B cell (primary cell): Measurements from ENCODE around the gene TMC5. TPM values are rescaled to one million over a fixed set of nuclear protein-coding genes. Genes with fewer than 3 reads are reported as not detected.

ENCODE experiments used
- ATAC-seq: fragments of 200-7000 bp; cut with Tn5 transposase; one replicate; pipeline ENCODE4 v1.10.0; 2021; ENCODE audit warnings: low read depth, mild to moderate bottlenecking, moderate number of reproducible peaks, moderate library complexity
- CTCF ChIA-PET: fragments of 350-600 bp; sonication (Branson Sonifier 250); formaldehyde crosslinking; loops from one replicate; lab custom pipeline; 2021; ENCODE audit warnings: antibody characterized with exemption, inconsistent platforms; lab: Charles Lee
- POLR2A ChIA-PET: fragments of 350-600 bp; sonication (Branson Sonifier 250); formaldehyde crosslinking; loops from one replicate; lab custom pipeline; 2021; ENCODE audit warnings: antibody characterized with exemption; lab: Charles Lee
- DNase-seq: peaks from one replicate; pipeline ENCODE4 v3.0.0; 2013
- H2AFZ ChIP-seq: 2 replicates; pipeline ENCODE4 v1.6.1; 2012; ENCODE audit warnings: mild to moderate bottlenecking, low read depth, low read length; ENCODE audit not compliant: insufficient read depth, poor library complexity, severe bottlenecking
- H3K27ac ChIP-seq, 2 donors: 1 replicate in 1 of 2; 2 replicates in 1 of 2; pipeline ENCODE4 v1.5.1; 2012 to 2013; ENCODE audit warnings: low read length in 2 of 2, mild to moderate bottlenecking in 2 of 2, moderate library complexity in 1 of 2
- H3K27me3 ChIP-seq, 4 experiments: fragments of 200-600 bp in 1 of 4; sonication (generic) in 1 of 4; replicated peaks in 1 of 4; 1 replicate in 2 of 4; 2 replicates in 2 of 4; pipeline versions ENCODE4 v1.6.1 to v1.7.0; 2013 to 2016; ENCODE audit warnings: low read length in 3 of 4, mild to moderate bottlenecking in 2 of 4, mixed read lengths in 1 of 4, moderate library complexity in 1 of 4; ENCODE audit not compliant: insufficient read depth in 4 of 4, control insufficient read depth in 3 of 4; ENCODE audit errors: control extremely low read depth in 1 of 4
- H3K36me3 ChIP-seq, 2 experiments: replicated peaks in 1 of 2; 1 replicate in 1 of 2; 2 replicates in 1 of 2; pipeline versions ENCODE4 v1.6.1 to v1.7.1; 2013; ENCODE audit warnings: low read length in 1 of 2; ENCODE audit not compliant: insufficient read depth in 2 of 2, control insufficient read depth in 1 of 2; ENCODE audit errors: control extremely low read depth in 1 of 2, extremely low read depth in 1 of 2
- H3K4me1 ChIP-seq, 2 donors: fragments of 200-600 bp in 1 of 2; sonication (generic) in 1 of 2; 1 replicate in 1 of 2; 2 replicates in 1 of 2; pipeline versions ENCODE4 v1.5.1 to v1.6.1; 2013 to 2017; ENCODE audit warnings: low read length in 2 of 2; ENCODE audit not compliant: control insufficient read depth in 2 of 2, insufficient read depth in 2 of 2
- H3K4me2 ChIP-seq: replicated peaks from 2 replicates; pipeline ENCODE3; 2012; ENCODE audit warnings: mild to moderate bottlenecking, low read depth, low read length; ENCODE audit not compliant: poor library complexity, severe bottlenecking
- H3K4me3 ChIP-seq, 5 experiments: fragments of 200-600 bp in 1 of 5; sonication (generic) in 1 of 5; 1 replicate in 3 of 5; 2 replicates in 2 of 5; pipeline versions ENCODE4 v1.5.1 to v1.7.0; 2011 to 2016; ENCODE audit warnings: low read length in 4 of 5, mild to moderate bottlenecking in 4 of 5, low read depth in 2 of 5, control low read depth in 1 of 5, moderate library complexity in 1 of 5; ENCODE audit not compliant: insufficient read depth in 1 of 5; ENCODE audit errors: control extremely low read depth in 1 of 5, extremely low read depth in 1 of 5
- H3K79me2 ChIP-seq: fragments of 200-600 bp; sonication (generic); one replicate; pipeline ENCODE4 v1.6.0; 2016; ENCODE audit warnings: low read length; ENCODE audit not compliant: control insufficient read depth, insufficient read depth
- H3K9ac ChIP-seq: fragments of 200-600 bp; sonication (generic); 2 replicates; pipeline ENCODE4 v1.6.1; 2017; ENCODE audit warnings: mild to moderate bottlenecking, low read length, moderate library complexity
- H3K9me3 ChIP-seq, 3 donors: one replicate each; pipeline versions ENCODE4 v1.6.1 to v1.7.1; 2013; ENCODE audit warnings: low read length in 2 of 3; ENCODE audit not compliant: control insufficient read depth in 2 of 3, insufficient read depth in 1 of 3; ENCODE audit errors: control extremely low read depth in 1 of 3
- H4K20me1 ChIP-seq: 2 replicates; pipeline ENCODE4 v1.6.0; 2012; ENCODE audit warnings: mild to moderate bottlenecking, low read length; ENCODE audit not compliant: insufficient read depth, control insufficient read depth, poor library complexity, severe bottlenecking
- H3K27ac Mint-ChIP-seq: one replicate; pipeline ENCODE4 v1.8.0; 2021; ENCODE audit warnings: mixed read lengths
- H3K27me3 Mint-ChIP-seq: one replicate; pipeline ENCODE4 v1.8.0; 2021; ENCODE audit warnings: mixed read lengths
- H3K4me1 Mint-ChIP-seq: one replicate; pipeline ENCODE4 v1.8.0; 2021; ENCODE audit warnings: mixed read lengths
- H3K4me3 Mint-ChIP-seq: one replicate; pipeline ENCODE4 v1.8.0; 2021; ENCODE audit warnings: mixed read lengths
- H3K9me3 Mint-ChIP-seq: one replicate; pipeline ENCODE4 v1.8.0; 2022; ENCODE audit warnings: mixed read lengths; ENCODE audit not compliant: insufficient read depth
- EZH2 ChIP-seq: IDR thresholded peaks from 2 replicates; pipeline ENCODE4 v1.6.1; 2012; ENCODE audit warnings: borderline replicate concordance, low read depth, mild to moderate bottlenecking, moderate library complexity, low read length; ENCODE audit not compliant: insufficient read depth, poor library complexity, severe bottlenecking
- WGBS: methylation state at CpG from one replicate; pipeline ENCODE4 v1.1.5; 2013; ENCODE audit warnings: missing lambda C conversion rate; ENCODE audit not compliant: insufficient coverage; 5-methylcytosine and 5-hydroxymethylcytosine counted together
- intact Hi-C: fragments of 100-400 bp; cut with micrococcal nuclease; formaldehyde crosslinking; loops from one replicate; pipeline ENCODE4 v1.10.0; 2022
- polyA plus RNA-seq: library from polyadenylated mRNA; depleted of rRNA; stranded (reverse); fragments of >200 nt; gene quantifications from 2 replicates; pipeline ENCODE4 v1.2.3, GENCODE V29; 2012
- total RNA-seq, 2 donors: library from RNA; stranded (reverse); fragments of 120-200 nt in 1 of 2; gene quantifications; 1 replicate in 1 of 2; 2 replicates in 1 of 2; pipeline versions ENCODE4 v1.2.3 to v1.2.4, GENCODE V29; 2013 to 2022
- TF ChIP-seq, protein P1 (sequence below): fragments of 200-600 bp; IDR thresholded peaks from one replicate; pipeline ENCODE4 v1.8.0; 2022; ENCODE audit warnings: antibody characterized with exemption, mild to moderate bottlenecking

Gene TMC5
- total and polyA plus RNA-seq, 2 donors (not counting 1 experiment from before 2014, with no cell fraction given), result not detected

DNA sequence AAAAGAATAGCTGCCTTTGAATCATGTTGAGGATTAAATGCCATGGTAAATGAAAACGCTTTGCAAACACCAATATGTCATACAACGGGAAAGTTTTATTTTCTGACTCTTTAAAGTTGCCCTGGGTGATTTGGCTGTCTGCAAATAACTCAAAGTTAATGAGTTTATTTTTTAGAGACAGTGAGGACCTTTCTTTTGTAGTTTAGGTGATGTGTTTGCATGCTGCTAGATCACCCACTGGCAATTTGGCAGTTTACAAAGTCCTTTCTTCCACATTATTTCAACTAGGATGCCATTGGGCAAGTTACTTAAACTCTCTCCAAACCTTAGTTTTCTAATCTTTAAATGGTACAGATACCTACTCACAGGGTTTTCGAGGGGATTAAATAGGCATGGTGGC, 66.4 kb downstream of the TMC5 start:
- ChIA-PET POLR2A (no interaction called here), CTCF (no interaction called here)
- no peak overlapping the region for H3K27ac ChIP-seq
- DNase-seq, result no peak
- no peaks in the 10 kb centered on the region for H3K36me3 ChIP-seq
- peaks cover 0 to 4% (median 3%) of the 10 kb centered on the region in 3 donors for H3K9me3 ChIP-seq
- no peak overlapping the region for H3K27ac Mint-ChIP-seq
- H3K79me2 ChIP-seq, result no peaks in the 10 kb centered on the region
- no peaks in the 10 kb centered on the region for H3K4me1 ChIP-seq
- no peak overlapping the region for H3K4me3 ChIP-seq
- H3K27me3 Mint-ChIP-seq, result no peaks in the 10 kb centered on the region
- H3K27me3 ChIP-seq, result peaks cover 0 to 1% (median 0%) of the 10 kb centered on the region in 4 experiments
- no peaks in the 10 kb centered on the region for H4K20me1 ChIP-seq
- intact Hi-C loops, result no loop called here
- no peak overlapping the region for H3K4me3 Mint-ChIP-seq
- no peaks in the 10 kb centered on the region for H3K9me3 Mint-ChIP-seq
- no peak for ATAC-seq
- no CpG with 5 or more reads among the region's 3 CpGs for WGBS
- H2AFZ ChIP-seq, result no peak overlapping the region
- TF ChIP-seq, protein P1, sequence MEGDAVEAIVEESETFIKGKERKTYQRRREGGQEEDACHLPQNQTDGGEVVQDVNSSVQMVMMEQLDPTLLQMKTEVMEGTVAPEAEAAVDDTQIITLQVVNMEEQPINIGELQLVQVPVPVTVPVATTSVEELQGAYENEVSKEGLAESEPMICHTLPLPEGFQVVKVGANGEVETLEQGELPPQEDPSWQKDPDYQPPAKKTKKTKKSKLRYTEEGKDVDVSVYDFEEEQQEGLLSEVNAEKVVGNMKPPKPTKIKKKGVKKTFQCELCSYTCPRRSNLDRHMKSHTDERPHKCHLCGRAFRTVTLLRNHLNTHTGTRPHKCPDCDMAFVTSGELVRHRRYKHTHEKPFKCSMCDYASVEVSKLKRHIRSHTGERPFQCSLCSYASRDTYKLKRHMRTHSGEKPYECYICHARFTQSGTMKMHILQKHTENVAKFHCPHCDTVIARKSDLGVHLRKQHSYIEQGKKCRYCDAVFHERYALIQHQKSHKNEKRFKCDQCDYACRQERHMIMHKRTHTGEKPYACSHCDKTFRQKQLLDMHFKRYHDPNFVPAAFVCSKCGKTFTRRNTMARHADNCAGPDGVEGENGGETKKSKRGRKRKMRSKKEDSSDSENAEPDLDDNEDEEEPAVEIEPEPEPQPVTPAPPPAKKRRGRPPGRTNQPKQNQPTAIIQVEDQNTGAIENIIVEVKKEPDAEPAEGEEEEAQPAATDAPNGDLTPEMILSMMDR, result no peak
- no peak for TF ChIP-seq EZH2
- H3K4me2 ChIP-seq, result no peak overlapping the region
- no peaks in the 10 kb centered on the region for H3K4me1 Mint-ChIP-seq
- no peak overlapping the region for H3K9ac ChIP-seq

DNA sequence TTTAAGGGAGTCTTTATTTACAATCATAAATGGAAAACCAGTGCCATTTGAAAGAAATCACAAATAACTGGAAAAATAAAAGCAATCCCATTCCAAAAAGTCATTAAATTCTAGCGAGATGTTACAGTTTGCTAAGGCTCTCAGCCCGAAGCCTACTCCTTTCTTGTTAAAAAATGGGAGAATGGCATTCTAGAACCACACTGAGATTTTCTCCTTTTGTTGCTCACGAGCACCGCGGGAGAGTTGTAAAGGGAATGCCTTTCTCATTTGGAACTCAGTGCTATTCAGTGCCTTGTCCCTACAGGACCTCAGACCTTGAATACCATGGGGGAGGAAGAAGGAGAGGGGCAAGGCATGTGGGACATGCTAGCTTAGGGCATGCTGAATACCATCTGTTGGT, 67.9 kb downstream of the TMC5 start:
- H3K36me3 ChIP-seq, result no peaks in the 10 kb centered on the region
- intact Hi-C loops, result no loop called here
- no peaks in the 10 kb centered on the region for H4K20me1 ChIP-seq
- H3K4me3 Mint-ChIP-seq, result no peak overlapping the region
- H3K4me3 ChIP-seq, result no peak overlapping the region
- no peak for TF ChIP-seq EZH2
- TF ChIP-seq, protein P1, result no peak
- no peaks in the 10 kb centered on the region for H3K79me2 ChIP-seq
- H2AFZ ChIP-seq, result no peak overlapping the region
- no peaks in the 10 kb centered on the region for H3K4me1 Mint-ChIP-seq
- ATAC-seq (no peak), DNase-seq (no peak)
- H3K4me2 ChIP-seq, result no peak overlapping the region
- POLR2A ChIA-PET, result no interaction called here
- no peak overlapping the region for H3K27ac Mint-ChIP-seq
- H3K27me3 ChIP-seq, result no peaks in the 10 kb centered on the region
- no peaks in the 10 kb centered on the region for H3K4me1 ChIP-seq
- H3K27ac ChIP-seq, result no peak overlapping the region
- no peaks in the 10 kb centered on the region for H3K27me3 Mint-ChIP-seq
- peaks cover 0 to 4% (median 3%) of the 10 kb centered on the region in 3 donors for H3K9me3 ChIP-seq
- no peak overlapping the region for H3K9ac ChIP-seq
- CTCF ChIA-PET, result no interaction called here
- H3K9me3 Mint-ChIP-seq, result no peaks in the 10 kb centered on the region
- 100% methylated on average over 4 of the region's 5 CpGs for WGBS
